Hematopoietic multipotent progenitor cell (in vitro differentiated cells): Measurements from ENCODE around the gene TMEM132C. TPM values are rescaled to one million over a fixed set of nuclear protein-coding genes. Genes with fewer than 3 reads are reported as not detected.
A peak's percentile ranks its signal among the peaks of the same experiment; 100 is the strongest.

ENCODE experiments used
- DNase-seq, 3 donors: peaks; one replicate each; pipeline ENCODE4 v3.0.0-alpha.2; 2011 to 2015; ENCODE audit warnings: low read depth in 2 of 3, low spot score in 2 of 3
- total RNA-seq: library from RNA; depleted of rRNA; stranded (reverse); fragments of >200 nt; gene quantifications from one replicate; pipeline ENCODE4 v1.2.3, GENCODE V29; 2012

TMEM132C gene
- total RNA-seq, 1 donor, result under 0.01 TPM

- no peak for DNase-seq
Measured at GRCh38 chr12:128693771-128694170, 426.8 kb downstream of the TMEM132C start.

- DNase-seq, result no peak
Measured at GRCh38 chr12:128694445-128694844, 427.5 kb downstream of the TMEM132C start.

- DNase-seq, result no peak
Measured at GRCh38 chr12:128695697-128696096, 428.7 kb downstream of the TMEM132C start.

- DNase-seq, result no peak
Measured at GRCh38 chr12:128698301-128698972, 431.5 kb downstream of the TMEM132C start.

GRCh38 chr12:128699106-128699505 lies 432.1 kb downstream of the TMEM132C start:
- DNase-seq, result no peak

- DNase-seq, result no peak
Measured at GRCh38 chr12:128702371-128702770, 435.4 kb downstream of the TMEM132C start.

- no peak for DNase-seq
Measured at GRCh38 chr12:128705140-128705539, 438.2 kb downstream of the TMEM132C start.

- DNase-seq, result no peak
Measured at GRCh38 chr12:128707488-128707887, 440.5 kb downstream of the TMEM132C start.

- no peak for DNase-seq
Measured at GRCh38 chr12:128708789-128709188, 441.8 kb downstream of the TMEM132C start.

GRCh38 chr12:128709660-128710059 lies 442.7 kb downstream of the TMEM132C start:
- no peak for DNase-seq

GRCh38 chr12:128711486-128711885 lies 444.5 kb downstream of the TMEM132C start:
- no peak for DNase-seq

GRCh38 chr12:128712622-128713021 lies 445.7 kb downstream of the TMEM132C start:
- no peak for DNase-seq

- no peak for DNase-seq
Measured at GRCh38 chr12:128715485-128715884, 448.5 kb downstream of the TMEM132C start.

- DNase-seq, result no peak
Measured at GRCh38 chr12:128724468-128725046, 457.6 kb downstream of the TMEM132C start.

GRCh38 chr12:128726886-128727285 lies 459.9 kb downstream of the TMEM132C start:
- peak in 1 of 3 donors; percentile 20 for DNase-seq

GRCh38 chr12:128727461-128727860 lies 460.5 kb downstream of the TMEM132C start:
- DNase-seq, result no peak

- no peak for DNase-seq
Measured at GRCh38 chr12:128727999-128728398, 461.0 kb downstream of the TMEM132C start.

GRCh38 chr12:128729628-128730121 lies 462.7 kb downstream of the TMEM132C start:
- DNase-seq, result peak in 2 of 3 donors; percentile 86 to 96

- DNase-seq, result no peak
Measured at GRCh38 chr12:128734371-128734770, 467.4 kb downstream of the TMEM132C start.

GRCh38 chr12:128737292-128737966 lies 470.5 kb downstream of the TMEM132C start:
- DNase-seq, result no peak

- DNase-seq, result no peak
Measured at GRCh38 chr12:128743916-128744315, 476.9 kb downstream of the TMEM132C start.
